GM21619 (cell line): ENCODE results near the gene SLC4A4.
A peak's percentile ranks its signal among the peaks of the same experiment; 100 is the strongest.

Experiments used
- ATAC-seq: cut with Tn5 transposase; IDR thresholded peaks from one replicate; pipeline ENCODE4 v1.9.1; 2021; ENCODE audit not compliant: unreplicated experiment

Gene SLC4A4

DNA sequence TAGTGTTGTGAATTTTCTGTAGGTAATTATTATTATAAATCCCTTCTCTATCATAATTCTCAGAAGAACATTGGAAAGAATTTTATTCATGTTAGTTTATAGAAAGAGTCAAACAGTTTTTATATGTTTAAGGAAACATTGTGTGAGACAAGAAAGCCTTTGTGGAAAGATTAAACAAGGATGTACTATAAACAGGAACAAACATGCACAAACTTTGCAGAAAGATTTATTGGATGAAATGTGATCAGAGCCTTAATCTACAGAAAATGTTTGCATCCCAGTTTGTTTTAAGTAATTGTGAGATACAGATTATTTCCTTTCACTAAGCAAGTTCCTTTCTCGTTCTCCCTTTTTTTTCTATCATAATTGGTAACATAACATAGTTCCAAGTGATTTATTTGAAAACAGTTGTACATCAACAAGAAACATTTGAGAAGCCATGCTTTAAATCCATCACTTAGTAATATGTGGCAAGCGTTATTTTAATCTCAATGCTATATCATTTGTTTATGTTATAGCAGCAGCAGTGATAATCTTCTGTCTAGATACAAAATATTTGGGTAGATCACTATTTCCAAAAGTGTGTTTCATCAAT lies 129.4 kb downstream of the SLC4A4 start:
- ATAC-seq = no peak

DNA sequence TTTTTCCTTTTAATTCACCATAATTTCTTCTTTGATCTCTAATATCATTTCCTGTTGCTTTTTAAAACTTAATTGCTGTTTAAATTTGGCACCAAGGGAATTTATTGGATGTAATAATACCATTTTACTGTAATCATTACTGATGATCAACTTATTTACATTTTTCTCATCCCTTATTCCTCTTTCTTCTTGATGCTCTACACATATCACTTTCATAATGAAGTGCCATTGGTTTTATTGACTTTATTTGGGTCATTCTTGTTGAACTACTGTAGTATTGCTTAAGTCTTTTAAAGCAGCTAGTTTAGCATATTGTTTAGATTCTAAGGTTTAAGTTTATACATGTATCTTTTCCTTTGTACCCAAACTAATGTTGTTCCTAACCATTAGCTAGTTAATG lies 130.7 kb downstream of the SLC4A4 start:
- no peak for ATAC-seq

DNA sequence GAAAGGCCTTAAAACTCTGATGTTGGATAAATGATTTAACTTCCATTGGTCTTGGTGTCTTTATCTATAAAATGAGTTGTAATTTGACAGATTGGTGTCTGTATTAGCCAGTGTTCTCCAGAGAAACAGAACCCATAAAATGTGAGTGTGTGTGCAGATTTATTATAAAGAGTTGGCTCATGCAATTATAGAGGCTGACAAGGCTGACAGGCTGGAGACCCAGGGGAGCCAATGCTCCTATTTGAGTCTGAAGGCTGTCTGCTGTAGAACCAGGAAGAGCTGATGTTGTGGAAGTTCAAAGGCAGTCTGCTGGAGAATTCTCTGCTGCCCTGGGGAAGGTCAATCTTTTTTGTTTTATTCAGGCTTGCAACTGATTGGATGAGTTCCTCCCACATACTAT lies 131.7 kb downstream of the SLC4A4 start:
- no peak for ATAC-seq

DNA sequence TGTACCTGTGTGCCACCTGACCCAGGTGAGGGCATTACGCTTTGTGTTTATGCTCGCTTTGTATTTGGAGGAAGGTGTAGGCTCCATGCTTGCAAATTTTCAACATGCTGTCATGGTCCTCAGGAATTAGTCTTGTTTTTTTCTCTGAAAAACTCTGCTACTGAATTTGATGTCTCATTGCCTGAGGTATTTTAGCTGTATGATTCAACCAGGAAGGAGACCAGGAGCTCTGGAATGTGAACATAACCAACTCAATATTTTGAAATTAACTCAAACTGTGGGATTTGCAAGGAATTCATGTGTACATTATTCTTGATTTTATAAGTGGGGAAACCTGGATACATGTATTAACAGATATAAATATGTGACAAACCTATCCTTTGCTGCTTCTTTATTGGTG lies 134.1 kb downstream of the SLC4A4 start:
- no peak for ATAC-seq

DNA sequence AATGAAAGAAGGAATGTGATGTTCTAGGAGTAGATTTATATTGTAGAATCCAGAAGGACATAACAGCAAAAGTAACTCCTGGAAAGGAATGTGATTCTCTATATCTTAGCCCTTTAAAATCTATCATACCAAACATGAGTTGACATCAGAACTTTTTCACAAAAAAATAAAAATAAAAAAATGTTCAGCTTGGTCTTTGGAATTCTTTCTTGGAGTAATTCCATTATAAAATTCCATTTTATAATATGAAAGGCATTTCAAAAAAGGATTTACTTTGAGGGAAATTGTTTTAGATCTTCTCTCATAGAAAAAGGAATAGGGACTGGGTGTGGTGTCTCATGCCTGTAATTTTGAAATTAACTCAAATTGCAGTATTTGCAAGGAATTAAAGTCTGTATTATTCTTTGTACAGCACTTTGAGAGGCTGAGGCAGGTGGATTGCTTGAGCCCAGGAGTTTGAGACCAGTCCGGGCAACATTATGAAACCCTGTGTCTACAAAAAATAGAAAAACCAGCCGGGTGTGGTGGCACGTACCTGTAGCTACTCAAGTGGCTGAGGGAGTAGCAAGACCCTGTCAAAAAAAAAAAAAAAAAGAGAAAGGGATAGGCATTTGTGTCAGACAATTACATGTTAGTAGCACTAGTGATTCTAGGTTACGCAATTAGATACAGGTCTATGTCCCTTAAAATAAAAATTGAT lies 134.9 kb downstream of the SLC4A4 start:
- ATAC-seq = no peak

DNA sequence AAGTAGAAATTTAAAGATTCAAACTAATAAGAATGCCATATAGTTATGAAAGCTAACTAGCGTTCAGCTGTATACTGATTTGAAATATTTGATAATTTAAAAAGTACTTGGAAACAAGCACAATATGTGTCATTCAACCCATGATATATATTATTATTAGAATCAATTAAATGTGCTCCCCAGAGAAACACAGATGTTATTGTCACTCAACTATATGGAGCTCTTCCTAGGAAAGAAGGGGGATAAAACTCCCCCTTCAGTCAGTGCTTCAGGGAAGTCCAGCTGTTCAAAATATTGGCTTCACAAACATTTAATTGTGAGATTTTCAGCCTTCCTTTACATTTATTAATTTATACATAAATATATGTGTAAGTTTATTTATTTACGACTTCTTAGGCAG lies 135.9 kb downstream of the SLC4A4 start:
- ATAC-seq = no peak

DNA sequence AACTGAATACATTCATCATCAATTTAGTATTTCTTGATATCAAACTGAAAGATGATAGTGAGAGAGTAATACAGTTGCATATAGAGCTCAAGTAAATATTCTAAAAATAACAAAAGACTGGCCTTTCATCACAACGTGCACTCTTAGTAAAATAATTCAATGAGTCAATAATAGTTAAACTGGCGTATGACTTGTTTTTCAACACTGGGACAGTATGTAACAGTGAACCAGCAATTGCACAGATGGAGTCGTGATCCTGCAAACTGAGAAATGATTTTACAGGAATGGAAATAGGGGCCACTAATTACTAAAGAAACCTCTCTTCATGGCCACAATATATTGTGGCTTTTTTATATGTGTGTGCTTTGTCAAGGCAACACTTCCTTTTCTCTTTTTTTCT lies 137.4 kb downstream of the SLC4A4 start:
- ATAC-seq = no peak

DNA sequence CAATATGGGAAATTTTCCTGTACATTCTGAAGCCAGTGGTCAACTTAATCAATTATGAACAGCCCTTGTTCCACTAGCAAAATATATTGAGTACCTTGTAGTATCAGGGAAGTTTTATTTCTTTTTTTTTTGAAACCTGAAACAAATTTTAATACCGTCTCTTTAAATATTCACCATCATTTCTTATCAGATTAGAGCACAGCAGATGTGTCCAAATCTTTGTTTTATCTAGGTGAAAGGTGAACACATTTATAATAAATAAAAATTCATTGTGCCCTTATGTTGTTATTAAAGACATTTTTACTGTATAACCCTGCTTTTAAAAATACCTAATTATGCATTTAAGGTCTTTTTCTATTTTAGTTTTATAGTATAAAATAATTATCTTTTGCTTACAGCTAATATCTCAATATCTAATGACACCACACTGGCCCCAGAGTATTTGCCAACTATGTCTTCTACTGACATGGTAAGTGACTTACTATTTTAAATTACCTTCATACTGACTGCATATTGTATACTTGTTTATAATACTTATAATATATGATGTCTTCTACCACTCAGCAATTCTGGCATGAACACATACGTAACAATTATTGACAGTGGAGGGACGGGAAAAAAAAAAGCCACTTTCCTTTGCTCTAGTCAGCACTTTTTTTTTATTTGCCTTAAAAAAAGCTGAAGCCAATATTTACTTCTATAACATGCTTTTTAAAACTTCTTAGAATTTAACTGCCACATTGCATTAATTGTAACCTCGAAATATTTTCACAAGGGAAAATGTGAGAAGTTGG lies 147.9 kb downstream of the SLC4A4 start:
- no peak for ATAC-seq

DNA sequence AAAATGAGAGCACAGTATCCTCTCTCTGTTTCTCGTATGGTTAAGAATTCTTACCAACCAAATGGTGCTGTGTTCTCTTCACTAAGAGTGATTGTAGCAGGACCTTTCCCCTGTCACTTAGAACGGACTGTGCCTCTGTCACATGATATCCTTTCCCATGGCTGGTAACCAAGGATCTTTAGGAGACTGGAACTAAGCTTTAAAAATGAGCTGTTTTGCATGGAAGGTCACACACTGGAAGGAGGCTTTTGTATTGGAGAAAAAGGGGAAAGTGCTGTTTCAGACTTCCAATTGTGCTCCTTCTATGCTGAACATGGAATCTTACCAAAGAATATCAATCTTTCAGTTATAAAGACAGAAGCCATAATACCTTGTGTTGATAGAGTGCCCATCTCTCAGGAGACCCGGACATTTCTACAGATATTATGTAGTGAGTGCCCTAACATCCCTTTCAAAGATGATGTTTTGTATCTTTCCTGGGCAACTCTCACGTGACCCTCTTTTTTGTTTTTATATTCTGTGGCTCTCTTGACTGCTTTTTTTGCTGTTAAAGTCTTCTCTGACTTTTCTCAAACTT lies 148.6 kb downstream of the SLC4A4 start:
- ATAC-seq = no peak

DNA sequence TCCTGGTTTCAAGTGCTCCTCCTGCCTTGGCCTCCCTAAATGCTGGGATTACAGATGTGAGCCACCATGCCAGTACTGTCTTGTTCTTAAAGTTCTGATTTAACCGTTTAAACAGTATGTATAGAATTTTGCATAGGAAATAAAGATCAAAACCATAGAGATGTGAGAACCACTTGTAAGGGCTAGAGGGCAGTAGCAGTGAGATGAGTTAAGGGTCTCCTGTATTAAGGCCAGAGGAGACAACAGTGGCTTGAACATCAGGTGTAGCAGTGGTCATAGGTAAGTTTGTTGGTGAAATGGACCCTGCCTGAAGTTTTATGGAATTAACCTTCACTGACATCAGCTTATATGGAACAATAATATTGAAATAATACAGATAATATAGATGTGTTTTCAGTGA lies 155.7 kb downstream of the SLC4A4 start:
- no peak for ATAC-seq

DNA sequence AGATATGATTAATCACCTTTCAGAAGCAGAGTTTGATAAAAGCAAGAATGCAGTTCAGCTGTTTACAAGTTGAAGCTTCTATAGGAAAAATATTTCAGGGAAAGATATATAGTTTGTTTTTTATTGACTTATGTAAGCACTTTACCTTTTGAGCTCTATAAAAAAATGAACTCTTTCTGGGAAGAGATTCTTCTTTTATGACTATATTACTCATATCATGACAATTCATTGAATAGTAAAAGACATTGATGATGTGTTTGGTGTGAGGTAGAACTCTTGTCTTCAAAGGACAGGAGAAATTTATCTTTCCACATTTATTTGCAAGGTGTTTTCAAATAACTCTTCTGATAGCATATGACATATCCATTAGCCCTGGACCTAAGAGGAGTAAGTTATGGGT lies 156.6 kb downstream of the SLC4A4 start:
- ATAC-seq = no peak

DNA sequence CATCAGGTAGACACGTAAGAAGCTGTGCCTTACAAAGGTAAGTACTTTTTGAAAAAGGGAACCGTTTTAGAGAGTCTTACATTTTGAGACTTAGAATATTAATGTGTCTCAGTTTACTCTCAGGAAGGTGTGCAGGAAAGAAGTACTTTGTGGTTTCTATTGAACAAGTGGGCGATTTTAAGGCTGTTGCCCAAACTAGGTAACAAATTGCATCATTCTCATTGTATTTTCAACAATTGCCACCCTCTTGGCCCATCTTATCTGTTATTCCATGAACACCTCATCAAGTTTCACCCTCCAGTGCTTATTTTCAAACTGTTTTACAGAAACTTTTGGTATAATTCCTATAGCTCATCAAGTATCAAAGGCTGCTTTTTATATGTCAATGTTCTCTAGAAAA lies 158.3 kb downstream of the SLC4A4 start:
- no peak for ATAC-seq

DNA sequence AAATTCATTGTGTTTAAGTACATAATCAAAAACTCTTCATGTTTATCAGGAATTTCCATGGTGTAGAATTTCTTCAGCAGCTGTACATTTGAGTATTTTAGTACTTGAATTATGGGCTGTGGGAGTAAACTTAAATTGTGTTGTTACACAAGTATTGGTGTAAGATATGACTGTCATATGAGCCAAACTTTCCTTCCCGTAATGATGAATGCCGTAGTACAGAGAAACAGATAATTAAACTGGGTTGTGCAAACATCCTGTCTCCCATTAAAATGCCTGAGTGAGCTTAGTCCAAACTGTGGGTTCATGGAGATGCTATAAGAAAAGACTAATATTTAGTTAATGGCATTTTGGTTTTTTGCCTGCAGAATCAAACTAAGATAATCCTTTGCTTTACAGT lies 159.2 kb downstream of the SLC4A4 start:
- no peak for ATAC-seq

DNA sequence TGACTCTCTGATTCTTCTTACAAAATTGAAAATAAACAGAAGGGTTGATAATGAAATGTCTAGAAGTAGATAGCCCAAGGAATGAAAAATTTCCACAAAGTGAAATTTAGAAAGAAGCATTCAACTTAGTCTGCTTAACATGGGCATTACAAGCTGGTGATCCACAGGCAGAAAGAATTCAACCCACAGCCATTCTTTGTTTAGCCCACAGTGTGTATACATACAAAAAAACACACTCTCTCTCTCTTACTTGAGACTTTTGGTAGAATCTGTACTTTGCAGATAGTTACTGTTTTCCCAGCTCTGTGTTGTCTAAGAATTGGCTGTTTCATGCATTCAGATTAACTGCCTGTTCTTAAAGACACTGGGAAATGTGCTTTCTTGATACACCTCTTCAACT lies 159.8 kb downstream of the SLC4A4 start:
- no peak for ATAC-seq

DNA sequence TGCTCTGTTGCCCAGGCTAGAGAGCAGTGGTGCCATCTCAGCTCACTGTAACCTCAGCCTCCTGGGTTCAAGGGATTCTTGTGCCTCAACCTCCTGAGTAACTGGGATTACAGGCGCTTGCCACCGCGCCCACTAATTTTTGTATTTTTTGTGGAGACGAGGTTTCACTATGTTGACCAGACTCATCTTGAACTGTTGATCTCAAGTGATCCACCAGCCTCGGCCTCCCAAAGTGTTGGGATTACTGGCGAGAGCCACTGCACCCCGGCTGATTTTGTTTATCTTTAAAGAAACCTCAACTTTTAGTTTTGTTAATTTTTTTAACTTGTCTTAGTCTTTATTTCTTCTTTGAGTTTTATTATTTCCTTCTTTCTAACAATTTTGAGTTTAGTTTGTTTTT lies 163.2 kb downstream of the SLC4A4 start:
- ATAC-seq = no peak

DNA sequence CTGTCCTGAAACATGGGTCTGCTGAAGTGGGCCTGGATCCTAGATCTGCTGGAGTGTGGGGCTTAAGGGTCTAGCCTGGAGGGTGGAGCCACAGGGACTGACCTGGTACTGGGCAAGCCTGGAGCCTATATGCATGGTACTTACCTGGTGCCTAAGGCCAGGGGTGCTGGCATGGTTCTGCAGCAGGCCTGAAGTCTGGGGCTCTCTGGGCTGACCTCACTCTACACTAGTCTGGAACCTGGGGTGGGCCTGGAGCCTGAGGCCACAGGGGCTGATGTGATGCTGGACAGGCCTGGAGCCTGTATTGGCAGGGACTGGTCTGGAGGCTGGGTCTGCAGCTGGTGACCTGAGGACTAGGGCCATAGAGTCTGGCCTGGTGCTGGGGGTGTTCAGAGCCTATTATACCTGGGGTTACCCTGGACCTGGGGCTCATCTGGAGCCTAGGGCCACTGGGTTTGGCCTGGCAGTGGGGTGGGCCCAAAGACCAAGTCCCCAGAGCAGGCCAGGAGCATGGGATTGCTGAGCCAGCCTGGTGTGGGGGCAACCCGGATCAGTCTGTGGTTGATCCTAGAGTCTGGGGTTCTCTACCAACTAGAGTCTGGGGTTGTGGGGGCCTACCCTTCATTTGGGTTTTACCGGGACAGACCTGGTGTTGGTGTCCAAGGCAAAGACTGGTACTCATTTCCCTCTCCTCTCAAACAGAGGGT lies 179.6 kb downstream of the SLC4A4 start:
- ATAC-seq = no peak

DNA sequence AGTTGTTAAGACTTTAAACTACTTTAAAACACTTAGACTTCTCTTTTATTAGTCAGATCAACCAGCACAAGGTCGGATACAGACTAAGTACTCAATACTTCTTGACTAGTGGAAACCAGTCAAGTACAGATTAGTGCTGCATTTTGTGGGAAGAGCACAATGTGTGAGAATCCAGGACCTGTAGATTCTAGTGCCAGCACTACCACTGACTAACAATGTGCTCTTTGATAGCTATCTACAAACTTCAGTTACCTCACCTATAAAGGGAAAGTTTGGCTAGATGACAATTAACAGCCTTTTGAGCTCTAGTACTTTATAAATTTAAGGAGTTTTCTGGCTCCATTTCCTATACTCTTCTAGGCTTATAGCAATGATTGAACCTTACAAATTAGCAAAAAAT lies 181.5 kb downstream of the SLC4A4 start:
- no peak for ATAC-seq

DNA sequence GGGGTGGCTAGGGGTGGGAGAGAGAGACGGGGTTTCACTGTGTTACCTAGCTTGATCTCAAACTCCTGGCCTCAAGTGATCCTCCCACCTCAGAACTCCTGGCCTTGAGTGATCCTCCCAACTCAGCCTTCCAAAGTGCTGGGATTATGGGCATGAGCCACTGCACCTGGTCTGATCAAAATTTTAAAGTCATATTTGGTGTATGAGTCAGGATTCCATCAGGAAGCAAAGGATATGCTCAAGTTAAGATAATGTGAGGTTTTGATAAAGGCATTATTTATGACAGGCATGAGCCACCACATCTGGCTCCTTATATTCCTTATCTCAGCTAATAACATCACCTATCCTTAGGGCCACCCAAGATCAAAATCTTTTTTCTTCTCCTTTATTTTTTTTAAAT lies 182.0 kb downstream of the SLC4A4 start:
- no peak for ATAC-seq

DNA sequence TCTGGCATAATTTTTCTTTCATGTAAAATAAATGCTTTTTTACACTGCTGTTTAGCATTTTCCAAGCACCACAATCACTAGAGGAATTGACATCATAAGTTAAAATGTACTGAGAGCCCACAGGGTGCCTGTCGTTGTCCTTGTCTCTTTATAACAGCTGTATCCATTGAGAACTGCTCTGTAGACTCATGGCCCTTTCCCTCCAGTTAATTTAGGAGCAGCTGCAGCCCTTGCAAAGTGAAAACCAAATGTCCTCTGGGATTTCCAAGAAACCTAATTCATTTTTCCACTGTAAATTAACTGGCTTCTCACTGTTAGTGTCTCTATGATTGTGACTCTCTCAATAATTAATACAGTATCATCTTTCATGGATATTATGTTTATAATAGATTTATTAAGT lies 185.9 kb downstream of the SLC4A4 start:
- no peak for ATAC-seq

DNA sequence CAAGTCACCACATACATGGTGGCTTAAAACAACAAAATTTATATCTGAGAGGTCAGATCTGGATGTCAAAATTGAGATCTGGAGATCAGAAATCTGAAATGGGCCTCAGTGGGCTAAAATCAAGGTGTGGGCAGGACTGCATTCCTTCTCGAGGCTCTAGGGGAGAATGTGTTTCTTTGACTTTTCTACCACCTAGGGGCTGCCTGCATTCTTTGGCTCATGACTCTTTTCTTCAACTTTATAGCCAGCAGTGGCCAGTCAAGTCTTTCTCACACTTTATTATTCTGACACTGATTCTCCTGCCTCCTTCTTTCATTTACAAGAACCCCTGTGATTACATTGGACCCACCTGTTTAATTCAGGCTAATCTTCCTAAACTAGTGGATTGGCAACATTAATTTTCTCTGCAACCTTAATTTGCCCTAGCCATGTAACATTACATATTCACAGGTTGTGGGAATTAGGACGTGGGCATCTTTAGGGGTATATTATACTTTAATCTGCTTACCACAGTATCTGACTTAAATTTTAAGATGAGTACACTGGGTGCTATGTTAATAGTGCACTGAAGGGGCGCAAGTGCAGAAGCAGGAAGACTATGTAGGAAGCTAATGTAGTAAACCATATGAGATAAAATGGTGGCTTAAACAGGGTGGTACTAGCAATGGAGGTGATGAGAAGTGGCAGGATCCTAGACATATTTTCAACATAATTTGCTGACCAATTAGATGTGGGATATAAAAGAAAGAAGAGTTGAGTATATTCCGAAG lies 188.0 kb downstream of the SLC4A4 start:
- ATAC-seq = peak; percentile 54

DNA sequence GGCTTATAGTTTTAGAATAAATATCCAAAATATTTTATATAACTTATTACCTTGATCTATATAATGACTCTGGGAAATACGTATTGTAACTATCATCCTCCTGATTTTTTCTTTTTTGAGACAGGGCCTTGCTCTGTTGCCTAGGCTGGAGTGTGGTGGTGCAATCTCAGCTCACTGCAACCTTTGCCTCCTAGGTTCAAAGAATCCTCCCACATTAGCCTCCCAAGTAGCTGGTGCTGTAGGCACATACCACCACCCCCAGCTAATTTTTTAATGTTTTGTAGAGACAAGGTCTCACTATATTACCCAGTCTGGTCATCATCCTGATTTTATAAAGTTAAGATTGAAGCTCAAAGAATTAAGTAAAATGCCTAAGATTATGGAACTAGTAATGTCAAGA lies 193.6 kb downstream of the SLC4A4 start:
- no peak for ATAC-seq
